OCI-LY3 (cell line): ENCODE results near the gene TBC1D1.

Source experiments
- H2AFZ ChIP-seq: fragments of 200-600, 300-600 bp; shearing (Covaris generic); 2 replicates; pipeline ENCODE4 v1.6.0; 2014; ENCODE audit warnings: antibody characterized with exemption, low read depth, low read length
- H3K27ac ChIP-seq: fragments of 200-600, 300-600 bp; sonication (generic); 2 replicates; pipeline ENCODE4 v1.5.1; 2014; ENCODE audit warnings: mild to moderate bottlenecking, low read length, moderate library complexity, mixed read lengths
- H3K27me3 ChIP-seq: fragments of 200-600, 300-600 bp; sonication (generic); 2 replicates; pipeline ENCODE4 v1.6.1; 2014; ENCODE audit warnings: low read depth, low read length, mixed read lengths
- H3K36me3 ChIP-seq: fragments of 200-600, 300-600 bp; sonication (generic); replicated peaks from 2 replicates; pipeline ENCODE3; 2014; ENCODE audit warnings: low read depth, low read length, mixed read lengths
- H3K4me1 ChIP-seq: fragments of 300-600, 200-600 bp; sonication (generic); 2 replicates; pipeline ENCODE4 v1.6.1; 2014; ENCODE audit warnings: low read length, mixed read lengths
- H3K4me2 ChIP-seq: fragments of 200-600, 300-600 bp; sonication (generic); 2 replicates; pipeline ENCODE4 v1.6.1; 2014; ENCODE audit warnings: low read length, mixed read lengths
- H3K4me3 ChIP-seq: fragments of 300-600, 200-600 bp; sonication (generic); 2 replicates; pipeline ENCODE4 v1.5.1; 2014; ENCODE audit warnings: antibody characterized with exemption, mild to moderate bottlenecking, low read length, moderate library complexity
- H3K79me2 ChIP-seq: fragments of 300-600, 200-600 bp; shearing (Covaris generic); 2 replicates; pipeline ENCODE4 v1.6.1; 2014; ENCODE audit warnings: mild to moderate bottlenecking, low read length, mixed read lengths
- H3K9ac ChIP-seq: fragments of 300-600, 200-600 bp; shearing (Covaris generic); 2 replicates; pipeline ENCODE4 v1.6.0; 2014; ENCODE audit warnings: mild to moderate bottlenecking, low read length, moderate library complexity
- H3K9me3 ChIP-seq: fragments of 200-600, 300-600 bp; shearing (Covaris generic); 2 replicates; pipeline ENCODE4 v1.6.1; 2014; ENCODE audit warnings: low read length, mixed read lengths; ENCODE audit not compliant: insufficient read depth
- H4K20me1 ChIP-seq: fragments of 200-600, 300-600 bp; sonication (generic); 2 replicates; pipeline ENCODE4 v1.6.1; 2016; ENCODE audit warnings: low read length, mixed read lengths; ENCODE audit not compliant: insufficient read depth
- CTCF ChIP-seq: fragments of 200-600, 300-600 bp; sonication (generic); IDR thresholded peaks from 2 replicates; pipeline ENCODE4 v1.5.1; 2014; ENCODE audit warnings: antibody characterized with exemption, low read length, low read depth
- EZH2phosphoT487 ChIP-seq: fragments of 200-600 bp; shearing (Covaris generic); IDR thresholded peaks from 2 replicates; pipeline ENCODE4 v1.6.1; 2018; ENCODE audit warnings: antibody characterized with exemption, mixed run types, low read depth

The TBC1D1 gene

GRCh38 chr4:37905533-37906169 is 14.8 kb downstream of the TBC1D1 start:
- no peak overlapping the region for H3K4me3 ChIP-seq
- no peak for TF ChIP-seq EZH2phosphoT487
- no peak for TF ChIP-seq CTCF
- H3K27ac ChIP-seq = no peak overlapping the region
- H3K9me3 ChIP-seq = no peaks in the 10 kb centered on the region
- H4K20me1 ChIP-seq = 0 out of 2 replicates have a peak, but pooled peaks cover 4% of the 10 kb centered on the region
- peaks cover 5% of the 10 kb centered on the region for H3K36me3 ChIP-seq
- H3K9ac ChIP-seq = no peak overlapping the region
- H3K79me2 ChIP-seq = no peaks in the 10 kb centered on the region
- no peaks in the 10 kb centered on the region for H3K27me3 ChIP-seq
- no peak overlapping the region for H2AFZ ChIP-seq
- no peak overlapping the region for H3K4me2 ChIP-seq
- H3K4me1 ChIP-seq = no peaks in the 10 kb centered on the region

- H3K9ac ChIP-seq = no peak overlapping the region
- H3K27me3 ChIP-seq = no peaks in the 10 kb centered on the region
- no peaks in the 10 kb centered on the region for H3K36me3 ChIP-seq
- H3K27ac ChIP-seq = no peak overlapping the region
- no peaks in the 10 kb centered on the region for H4K20me1 ChIP-seq
- TF ChIP-seq CTCF (no peak), EZH2phosphoT487 (no peak)
- no peak overlapping the region for H2AFZ ChIP-seq
- no peaks in the 10 kb centered on the region; the same call in 1 of the 2 replicates for H3K79me2 ChIP-seq
- H3K4me3 ChIP-seq = no peak overlapping the region
- no peaks in the 10 kb centered on the region for H3K9me3 ChIP-seq
- no peaks in the 10 kb centered on the region for H3K4me1 ChIP-seq
- no peak overlapping the region for H3K4me2 ChIP-seq
These were observed 17.8 kb downstream of the TBC1D1 start for GRCh38 chr4:37908488-37909331.

DNA sequence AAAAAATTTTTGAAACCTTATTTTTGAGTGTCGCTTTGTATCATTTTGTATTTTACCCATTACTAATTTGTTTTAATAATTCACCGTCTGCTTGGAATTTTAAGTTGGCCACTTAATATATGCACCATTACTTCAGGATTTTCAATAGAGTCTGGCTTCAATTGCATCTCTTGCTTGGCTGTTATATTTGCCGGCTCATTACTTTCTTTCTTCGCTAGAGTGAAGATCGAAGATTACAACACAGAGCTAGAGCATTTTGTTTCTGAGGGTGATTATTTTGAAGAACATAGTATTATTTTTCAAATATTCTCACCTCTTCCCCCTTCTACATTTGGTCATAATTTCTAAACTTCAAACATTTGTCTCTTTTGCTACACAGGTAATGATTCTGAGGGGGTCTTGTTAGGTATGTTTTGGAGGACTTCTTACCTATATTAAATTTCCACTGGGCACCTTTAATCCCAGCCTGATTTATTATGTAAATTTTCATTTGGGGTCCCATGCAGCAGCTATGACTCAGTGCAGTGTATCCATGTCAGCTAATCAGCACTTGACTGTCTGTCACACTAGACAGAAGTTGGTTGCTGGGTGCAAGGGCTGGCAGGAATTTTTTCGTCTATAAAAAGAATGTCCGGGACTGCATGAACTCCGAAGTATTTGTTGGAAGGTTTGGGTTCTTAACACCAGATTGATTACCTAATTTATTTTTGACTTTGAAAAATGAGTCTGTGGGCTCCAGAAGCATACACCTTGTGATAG is 18.6 kb downstream of the TBC1D1 start:
- Histone ChIP-seq H3K27ac (no peak overlapping the region), H2AFZ (no peak overlapping the region), H3K27me3 (no peaks in the 10 kb centered on the region), H3K4me3 (no peak overlapping the region), H3K79me2 (no peaks in the 10 kb centered on the region; the same call in 1 of the 2 replicates), H3K4me1 (no peaks in the 10 kb centered on the region), H3K36me3 (no peaks in the 10 kb centered on the region), H4K20me1 (no peaks in the 10 kb centered on the region), H3K9ac (no peak overlapping the region), H3K9me3 (no peaks in the 10 kb centered on the region), H3K4me2 (no peak overlapping the region)
- no peak for TF ChIP-seq CTCF
- no peak for TF ChIP-seq EZH2phosphoT487

DNA sequence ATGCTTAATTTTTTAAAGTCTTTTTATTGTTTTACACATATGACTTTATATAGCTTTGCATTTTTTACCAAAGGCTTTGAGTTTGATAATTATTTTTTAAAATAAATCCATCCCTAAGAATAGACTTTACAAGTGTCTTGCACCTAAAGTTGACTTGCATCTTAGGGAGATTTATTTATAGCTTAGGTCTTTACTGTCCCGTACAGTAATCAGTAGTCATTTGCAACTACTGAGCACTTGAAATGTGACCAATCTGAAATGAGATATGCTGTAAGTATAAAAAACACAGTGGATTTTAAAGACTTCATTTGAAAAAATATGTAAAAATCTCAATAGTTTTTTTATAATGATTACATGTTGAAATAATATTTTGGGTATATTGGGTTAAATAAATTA is 19.2 kb downstream of the TBC1D1 start:
- Histone ChIP-seq H3K4me2 (no peak overlapping the region), H3K4me3 (no peak overlapping the region), H2AFZ (no peak overlapping the region), H3K9me3 (no peaks in the 10 kb centered on the region), H3K27ac (no peak overlapping the region), H3K9ac (no peak overlapping the region), H3K36me3 (no peaks in the 10 kb centered on the region), H3K79me2 (no peaks in the 10 kb centered on the region; the same call in 1 of the 2 replicates), H3K4me1 (no peaks in the 10 kb centered on the region), H3K27me3 (no peaks in the 10 kb centered on the region), H4K20me1 (no peaks in the 10 kb centered on the region)
- TF ChIP-seq CTCF (no peak), EZH2phosphoT487 (no peak)
